Mesodermal cell (in vitro differentiated cells): ENCODE results near the gene MRPL27.
"Not testable (repeated sequence)": the region's sequence is repeated elsewhere in the genome, so short reads cannot be mapped to it uniquely, and the experiment has no call there.

Experiments
- H3K27ac ChIP-seq: 2 replicates; pipeline ENCODE4 v1.7.0; 2013; ENCODE audit warnings: mild to moderate bottlenecking, low read depth, low read length, moderate library complexity; ENCODE audit not compliant: severe bottlenecking
- H3K36me3 ChIP-seq: 2 replicates; pipeline ENCODE4 v1.7.1; 2013; ENCODE audit warnings: mild to moderate bottlenecking, low read length, moderate library complexity; ENCODE audit not compliant: control insufficient read depth, insufficient read depth
- H3K4me1 ChIP-seq: one replicate; pipeline ENCODE4 v1.7.1; 2013; ENCODE audit warnings: mild to moderate bottlenecking, low read length; ENCODE audit not compliant: insufficient read depth, control insufficient read depth, poor library complexity, severe bottlenecking
- H3K4me3 ChIP-seq: 2 replicates; pipeline ENCODE4 v1.7.0; 2013; ENCODE audit warnings: low read length, control low read depth, mild to moderate bottlenecking; ENCODE audit not compliant: insufficient read depth, poor library complexity, severe bottlenecking; ENCODE audit errors: extremely low read depth
- H3K9me3 ChIP-seq: 2 replicates; pipeline ENCODE4 v1.7.1; 2013; ENCODE audit warnings: mild to moderate bottlenecking, low read length, moderate library complexity; ENCODE audit not compliant: control insufficient read depth
- WGBS, 2 experiments: methylation state at CpG; one replicate each; pipeline ENCODE4 v1.1.5; 2013; ENCODE audit warnings: missing lambda C conversion rate in 2 of 2; ENCODE audit not compliant: insufficient coverage in 2 of 2; 5-methylcytosine and 5-hydroxymethylcytosine counted together

The MRPL27 gene

GRCh38 chr17:50399591-50399990, 26.6 kb upstream of the MRPL27 start:
- H3K27ac ChIP-seq, H3K4me3 ChIP-seq, H3K9me3 ChIP-seq, H3K36me3 ChIP-seq: not testable (repeated sequence)
- H3K4me1 ChIP-seq: peaks cover 11% of the 10 kb centered on the region
- 91 to 98% methylated on average over 6 of the region's 8 CpGs for WGBS, 2 experiments

DNA sequence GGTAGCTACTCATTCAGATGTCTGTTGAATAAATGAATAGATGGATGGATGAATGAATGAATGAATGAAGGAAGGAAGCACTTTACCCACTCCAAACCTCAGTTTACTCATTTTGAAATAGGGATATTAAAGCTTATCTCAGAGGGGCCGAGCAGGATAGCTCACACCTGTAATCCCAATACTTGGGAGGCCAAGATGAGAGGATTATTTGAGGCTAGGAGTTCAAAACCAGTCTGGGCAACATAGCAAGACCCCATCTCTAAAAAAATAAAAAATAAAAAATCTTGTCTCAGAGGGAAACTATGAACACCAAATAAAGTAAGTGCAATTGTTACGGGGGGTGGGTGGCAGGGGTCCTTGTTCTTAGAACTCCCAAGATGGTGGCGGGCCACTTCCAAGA, 25.7 kb upstream of the MRPL27 start:
- H3K4me3 ChIP-seq: not testable (repeated sequence)
- WGBS, 2 experiments: 90 to 94% methylated on average over 2 to 3 of the region's 3 CpGs

DNA sequence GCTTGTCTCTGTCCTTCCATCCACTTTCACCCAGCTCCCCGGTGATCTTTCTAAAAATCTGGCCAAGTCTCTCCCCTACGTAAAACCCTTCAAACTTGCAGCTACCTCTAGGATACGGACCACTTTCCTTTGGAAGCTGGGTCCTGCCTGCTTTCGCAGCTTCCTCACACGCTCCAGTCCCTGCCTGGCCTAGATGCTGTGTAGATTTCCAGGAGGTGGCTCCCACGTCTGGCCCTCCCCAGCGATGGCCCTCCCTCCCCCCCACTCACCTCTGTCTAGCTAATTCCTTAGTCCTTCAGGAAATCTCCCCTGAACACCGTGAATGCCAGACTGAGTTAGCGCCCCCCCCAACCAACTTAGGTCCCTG, 24.9 kb upstream of the MRPL27 start:
- H3K36me3 ChIP-seq: peaks cover 26% of the 10 kb centered on the region
- H3K4me3 ChIP-seq: peak overlapping the region; percentile 86
- no peak overlapping the region for H3K27ac ChIP-seq
- peaks cover 11% of the 10 kb centered on the region for H3K4me1 ChIP-seq
- 71 to 75% methylated on average over 6 to 9 of the region's 9 CpGs for WGBS, 2 experiments
- H3K9me3 ChIP-seq: no peaks in the 10 kb centered on the region

More for the DNA sequence above, 25.7 kb upstream of the MRPL27 start:
- H3K36me3 ChIP-seq: peaks cover 18% of the 10 kb centered on the region
- not testable (repeated sequence) for H3K9me3 ChIP-seq, H3K27ac ChIP-seq
- H3K4me1 ChIP-seq: peaks cover 11% of the 10 kb centered on the region

GRCh38 chr17:50397111-50397918, 24.3 kb upstream of the MRPL27 start, which contains the start of gene LRRC59:
LRRC59 (minus strand) TSS chr17:50397523; CDS start chr17:50397317, 206 bp downstream.
- Histone ChIP-seq H3K27ac (peak within 1 kb of the TSS; percentile 71), H3K4me1 (peaks cover 11% of the 10 kb centered on the region)
- WGBS, 2 experiments: 2% methylated on average over 55 to 65 of the region's 70 CpGs

GRCh38 chr17:50396261-50397110, 23.5 kb upstream of the MRPL27 start:
- no peaks in the 10 kb centered on the region for H3K9me3 ChIP-seq
- H3K27ac ChIP-seq: peak overlapping the region; percentile 71
- WGBS, 2 experiments: 8% methylated on average over 24 to 26 of the region's 30 CpGs
- peaks cover 40% of the 10 kb centered on the region for H3K36me3 ChIP-seq
- H3K4me3 ChIP-seq: peak overlapping the region; percentile 86
- H3K4me1 ChIP-seq: peaks cover 11% of the 10 kb centered on the region

More at GRCh38 chr17:50397111-50397918, 24.3 kb upstream of the MRPL27 start, which contains the start of gene LRRC59:
- Histone ChIP-seq H3K4me3 (peak within 1 kb of the TSS; percentile 86), H3K9me3 (no peaks in the 10 kb centered on the region), H3K36me3 (peaks cover 32% of the 10 kb centered on the region)

DNA sequence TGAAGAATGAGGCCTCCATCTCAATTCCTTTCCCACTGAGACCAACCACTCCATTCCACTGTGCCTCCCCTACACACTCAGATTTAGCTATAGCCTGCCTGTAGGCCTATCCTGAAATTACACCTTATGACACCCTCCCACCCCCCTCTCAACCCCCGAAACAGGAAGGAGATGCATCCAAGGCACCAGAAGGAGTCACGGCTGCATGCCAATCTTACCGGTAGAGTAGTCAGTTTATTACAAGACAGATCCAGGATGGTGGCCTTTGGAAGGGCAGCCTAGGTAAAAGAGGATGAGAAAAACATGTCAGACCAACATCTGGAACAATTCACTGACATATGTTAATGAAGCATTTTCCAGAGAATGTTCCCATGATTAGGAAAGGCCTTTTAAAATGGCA, 21.7 kb upstream of the MRPL27 start:
- H3K9me3 ChIP-seq: no peaks in the 10 kb centered on the region
- no peak overlapping the region for H3K4me3 ChIP-seq
- H3K4me1 ChIP-seq: peaks cover 11% of the 10 kb centered on the region
- H3K27ac ChIP-seq: no peak overlapping the region
- peaks cover 58% of the 10 kb centered on the region for H3K36me3 ChIP-seq
- WGBS, 2 experiments: 71 to 77% methylated on average over 3 of the region's 3 CpGs

- H3K9me3 ChIP-seq: no peaks in the 10 kb centered on the region
- H3K27ac ChIP-seq: no peak overlapping the region
- no peak overlapping the region for H3K4me3 ChIP-seq
- H3K4me1 ChIP-seq: peaks cover 11% of the 10 kb centered on the region
- peaks cover 68% of the 10 kb centered on the region for H3K36me3 ChIP-seq
- 100% methylated on average over 4 to 5 of the region's 5 CpGs for WGBS, 2 experiments
Observed at GRCh38 chr17:50393700-50394099, 20.7 kb upstream of the MRPL27 start.

DNA sequence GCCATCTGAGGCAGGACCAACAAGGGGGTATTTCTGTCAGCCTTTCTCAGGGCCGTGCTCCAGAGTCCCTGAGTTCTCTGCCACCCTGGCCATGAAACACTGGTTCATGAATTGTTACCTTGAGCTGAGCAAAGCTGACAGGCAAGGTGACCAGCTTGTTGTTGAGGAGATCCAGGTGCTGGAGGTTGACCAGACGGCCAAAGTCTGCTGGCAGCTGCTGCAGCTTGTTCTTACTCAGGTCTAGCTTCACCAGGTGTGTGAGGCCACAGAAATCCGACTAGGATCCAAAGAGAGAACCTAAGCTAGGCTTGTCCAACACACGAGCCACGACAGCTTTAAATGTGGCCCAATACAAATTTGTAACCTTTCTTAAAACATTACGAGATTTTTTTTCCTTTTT, 19.6 kb upstream of the MRPL27 start:
- WGBS, 2 experiments: 96 to 98% methylated on average over 6 of the region's 6 CpGs
- H3K4me3 ChIP-seq: no peak overlapping the region
- no peaks in the 10 kb centered on the region for H3K9me3 ChIP-seq
- H3K4me1 ChIP-seq: peaks cover 11% of the 10 kb centered on the region
- H3K27ac ChIP-seq: no peak overlapping the region
- H3K36me3 ChIP-seq: peaks cover 79% of the 10 kb centered on the region

DNA sequence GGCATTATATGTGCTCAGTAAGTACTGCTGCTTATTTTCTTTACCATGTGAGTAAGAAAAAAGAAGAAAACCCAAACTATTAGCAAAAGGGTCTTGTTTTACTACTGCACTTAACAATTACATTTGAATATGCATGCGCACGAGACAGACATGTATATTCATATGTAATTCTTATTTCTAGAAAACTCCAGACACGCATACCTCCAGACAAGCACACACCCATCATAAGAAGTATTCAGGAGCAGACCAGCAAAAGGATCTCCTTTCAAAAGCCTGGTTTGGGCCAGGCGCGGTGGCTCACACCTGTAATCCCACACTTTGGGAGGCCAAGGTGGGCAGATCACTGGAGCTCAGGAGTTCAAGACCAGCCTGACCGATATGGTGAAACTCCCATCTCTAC, 16.6 kb upstream of the MRPL27 start:
- Histone ChIP-seq H3K36me3 (peaks cover 100% of the 10 kb centered on the region), H3K9me3 (no peaks in the 10 kb centered on the region), H3K4me3 (no peak overlapping the region), H3K27ac (no peak overlapping the region), H3K4me1 (no peaks in the 10 kb centered on the region)
- 83 to 92% methylated on average over 2 of the region's 6 CpGs for WGBS, 2 experiments

- Histone ChIP-seq H3K9me3 (no peaks in the 10 kb centered on the region), H3K4me1 (no peaks in the 10 kb centered on the region), H3K27ac (no peak overlapping the region), H3K36me3 (peaks cover 99% of the 10 kb centered on the region), H3K4me3 (no peak overlapping the region)
- 96 to 100% methylated on average over 1 to 3 of the region's 3 CpGs for WGBS, 2 experiments
Observed at GRCh38 chr17:50388728-50389127, 15.7 kb upstream of the MRPL27 start.
